Measurements from ENCODE around the gene U2AF1L4. TPM values are rescaled to one million over a fixed set of nuclear protein-coding genes. Genes with fewer than 3 reads are reported as not detected.

U2AF1L4 gene
- total RNA-seq, 4 donors from 2014 or later = 5.1 to 22.9 (median 13.4) TPM

GRCh38 chr19:35723671-35724070, 21.5 kb downstream of the U2AF1L4 start:
- in situ Hi-C loops (cut with MboI; ENCODE audit: low sequenced_read_pairs in 4 of 4) (loop anchor here in 1 of 4 donors (25.0 kb wide), 1 partner anchor 186 kb away; the partner anchor contains the start of genes GAPDHS, SBSN and TMEM147), intact Hi-C loops (cut with DNase I; ENCODE audit: low total_unique reads) (no loop called here)
- no peak for DNase-seq
- H3K9me3 ChIP-seq = no peaks in the 10 kb centered on the region
- no peak overlapping the region for H3K27ac ChIP-seq
- H3K4me3 ChIP-seq = no peak overlapping the region
- no peaks in the 10 kb centered on the region for H3K27me3 ChIP-seq
- H3K4me1 ChIP-seq = peaks cover 11 to 12% of the 10 kb centered on the region in 2 donors
- H3K36me3 ChIP-seq = peaks cover 10 to 86% of the 10 kb centered on the region in 2 donors
- TF ChIP-seq CTCF (IDR thresholded peaks at IDR 0.05 in 4 of 5, conservative IDR thresholded peaks at IDR 0.05 in 1 of 5) (no peak), POLR2A (IDR thresholded peaks at IDR 0.05) (no peak)
- no peak for ATAC-seq

GRCh38 chr19:35722897-35723296, 22.3 kb downstream of the U2AF1L4 start:
- Histone ChIP-seq H3K36me3 (peaks cover 10 to 78% of the 10 kb centered on the region in 2 donors), H3K4me1 (peaks cover 14% of the 10 kb centered on the region in 2 donors), H3K27me3 (no peaks in the 10 kb centered on the region), H3K4me3 (no peak overlapping the region), H3K9me3 (no peaks in the 10 kb centered on the region), H3K27ac (no peak overlapping the region)
- intact Hi-C loops (cut with DNase I; ENCODE audit: low total_unique reads) = no loop called here
- in situ Hi-C loops (cut with MboI; ENCODE audit: low sequenced_read_pairs in 4 of 4) = loop anchor here in 1 of 4 donors (25.0 kb wide), 1 partner anchor 186 kb away; the partner anchor contains the start of genes GAPDHS, SBSN and TMEM147
- TF ChIP-seq POLR2A (IDR thresholded peaks at IDR 0.05) (no peak), CTCF (IDR thresholded peaks at IDR 0.05 in 4 of 5, conservative IDR thresholded peaks at IDR 0.05 in 1 of 5) (no peak)
- no peak for ATAC-seq
- DNase-seq = no peak

GRCh38 chr19:35722461-35722860, 22.8 kb downstream of the U2AF1L4 start:
- DNase-seq = no peak
- ATAC-seq = no peak
- intact Hi-C loops (cut with DNase I; ENCODE audit: low total_unique reads) (no loop called here), in situ Hi-C loops (cut with MboI; ENCODE audit: low sequenced_read_pairs in 4 of 4) (loop anchor here in 1 of 4 donors (25.0 kb wide), 1 partner anchor 185 kb away; the partner anchor contains the start of genes GAPDHS, SBSN and TMEM147)
- Histone ChIP-seq H3K9me3 (no peaks in the 10 kb centered on the region), H3K4me3 (no peak overlapping the region), H3K27ac (no peak overlapping the region), H3K27me3 (no peaks in the 10 kb centered on the region), H3K36me3 (peaks cover 10 to 74% of the 10 kb centered on the region in 2 donors), H3K4me1 (peaks cover 14% of the 10 kb centered on the region in 2 donors)
- TF ChIP-seq CTCF (IDR thresholded peaks at IDR 0.05 in 4 of 5, conservative IDR thresholded peaks at IDR 0.05 in 1 of 5) (no peak), POLR2A (IDR thresholded peaks at IDR 0.05) (no peak)

GRCh38 chr19:35721374-35721773, 23.8 kb downstream of the U2AF1L4 start:
- ATAC-seq (no peak), DNase-seq (no peak)
- no peak overlapping the region for H3K4me3 ChIP-seq
- H3K36me3 ChIP-seq = peaks cover 10 to 64% of the 10 kb centered on the region in 2 donors
- H3K4me1 ChIP-seq = peaks cover 14% of the 10 kb centered on the region in 2 donors
- in situ Hi-C loops (cut with MboI; ENCODE audit: low sequenced_read_pairs in 4 of 4) = loop anchor here in 1 of 4 donors (25.0 kb wide), 1 partner anchor 184 kb away; the partner anchor contains the start of genes GAPDHS, SBSN and TMEM147
- no peaks in the 10 kb centered on the region for H3K27me3 ChIP-seq
- TF ChIP-seq CTCF (IDR thresholded peaks at IDR 0.05 in 4 of 5, conservative IDR thresholded peaks at IDR 0.05 in 1 of 5) (no peak), POLR2A (IDR thresholded peaks at IDR 0.05) (no peak)
- no peaks in the 10 kb centered on the region for H3K9me3 ChIP-seq
- intact Hi-C loops (cut with DNase I; ENCODE audit: low total_unique reads) = no loop called here
- no peak overlapping the region for H3K27ac ChIP-seq
